ENCODE results near the gene MNT. TPM values are rescaled to one million over a fixed set of nuclear protein-coding genes. Genes with fewer than 3 reads are reported as not detected.

Gene MNT
- total and polyA plus RNA-seq, 2 donors: 2.4 to 9.8 TPM

DNA sequence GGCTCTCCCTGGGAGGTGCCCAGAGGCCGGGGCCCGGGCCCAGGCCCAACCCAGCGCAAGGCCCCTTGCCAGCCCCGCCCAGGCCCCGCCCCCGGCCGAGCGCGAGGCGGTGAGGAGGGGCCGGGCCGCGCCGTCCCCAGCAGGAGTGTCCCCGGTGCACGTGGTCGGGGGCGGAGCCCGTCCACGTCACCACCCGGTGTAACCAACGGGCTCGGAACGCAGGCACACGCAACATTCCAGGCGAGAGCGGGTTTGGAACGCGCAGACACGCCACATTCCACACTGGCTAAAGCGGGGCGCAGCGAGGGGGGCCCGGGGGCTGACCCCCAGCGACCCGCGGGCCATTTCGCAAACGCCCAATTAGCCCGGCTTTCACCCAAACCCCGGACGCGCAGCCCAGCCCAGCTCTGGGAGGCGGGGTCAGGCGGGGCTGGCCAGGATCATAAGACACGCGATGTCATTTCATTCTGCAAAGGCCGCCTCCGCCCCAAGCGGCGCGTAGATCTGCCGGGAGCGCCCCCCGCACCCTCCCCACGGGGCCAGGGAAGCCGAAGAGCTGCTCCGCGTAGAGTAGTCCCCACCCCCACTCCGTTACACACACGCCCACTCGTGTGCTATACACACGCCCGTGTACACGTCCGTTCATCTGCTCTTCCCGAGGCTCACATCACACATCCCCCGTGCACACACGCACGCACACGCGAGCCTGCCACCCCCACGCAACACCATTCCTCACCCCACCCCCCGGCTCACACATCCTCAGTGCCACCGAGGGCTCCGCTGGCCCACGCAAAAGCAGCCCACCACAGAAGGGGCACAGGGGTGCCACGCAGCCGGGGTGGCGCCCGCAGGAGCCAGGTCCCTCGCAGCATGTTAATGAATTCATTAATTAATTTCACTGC lies 1.0 kb downstream of the MNT start:
- no peaks in the 10 kb centered on the region for H3K36me3 ChIP-seq (ENCODE audit: control insufficient read depth in 2 of 2, insufficient read depth in 2 of 2, low read length in 1 of 2)
- peak overlapping the region; percentile 94 to 98 for H3K27ac ChIP-seq (ENCODE audit: low read depth in 1 of 2, low read length in 1 of 2)
- peak in 8 of 9 donors; percentile 77 to 92 (median 83) for DNase-seq (ENCODE audit: low read depth in 6 of 9, low spot score in 9 of 9)
- H3K4me1 ChIP-seq (ENCODE audit: control insufficient read depth in 2 of 2, insufficient read depth in 2 of 2, low read length in 2 of 2): peaks cover 28 to 64% of the 10 kb centered on the region in 2 donors
- peak overlapping the region; percentile 78 to 79 for H3K4me3 ChIP-seq (ENCODE audit: low read length in 2 of 2)
- H3K9me3 ChIP-seq (ENCODE audit: control insufficient read depth in 2 of 2, insufficient read depth in 1 of 2, low read length in 1 of 2): peaks cover 2 to 8% of the 10 kb centered on the region in 2 donors
- H3K27me3 ChIP-seq (ENCODE audit: control insufficient read depth in 2 of 2, insufficient read depth in 1 of 2, low read length in 1 of 2): peaks cover 0 to 2% of the 10 kb centered on the region in 2 donors
- under 1% methylated on average over 82 of the region's 82 CpGs for WGBS

GRCh38 chr17:2398655-2399571 lies 1.9 kb downstream of the MNT start:
- Histone ChIP-seq H3K4me3 (ENCODE audit: low read length in 2 of 2) (peak overlapping the region; percentile 78 to 79), H3K9me3 (ENCODE audit: control insufficient read depth in 2 of 2, insufficient read depth in 1 of 2, low read length in 1 of 2) (peaks cover 2 to 8% of the 10 kb centered on the region in 2 donors), H3K4me1 (ENCODE audit: control insufficient read depth in 2 of 2, insufficient read depth in 2 of 2, low read length in 2 of 2) (peaks cover 34 to 73% of the 10 kb centered on the region in 2 donors), H3K27ac (ENCODE audit: low read depth in 1 of 2, low read length in 1 of 2) (peak overlapping the region; percentile 77 to 98), H3K27me3 (ENCODE audit: control insufficient read depth in 2 of 2, insufficient read depth in 1 of 2, low read length in 1 of 2) (peaks cover 0 to 2% of the 10 kb centered on the region in 2 donors), H3K36me3 (ENCODE audit: control insufficient read depth in 2 of 2, insufficient read depth in 2 of 2, low read length in 1 of 2) (no peaks in the 10 kb centered on the region)
- peak in 4 of 9 donors; percentile 48 to 74 (median 54) for DNase-seq (ENCODE audit: low read depth in 6 of 9, low spot score in 9 of 9)
- 19% methylated on average over 55 of the region's 55 CpGs for WGBS

- no peaks in the 10 kb centered on the region for H3K36me3 ChIP-seq (ENCODE audit: control insufficient read depth in 2 of 2, insufficient read depth in 2 of 2, low read length in 1 of 2)
- peaks cover 2 to 8% of the 10 kb centered on the region in 2 donors for H3K9me3 ChIP-seq (ENCODE audit: control insufficient read depth in 2 of 2, insufficient read depth in 1 of 2, low read length in 1 of 2)
- no peak overlapping the region for H3K27ac ChIP-seq (ENCODE audit: low read depth in 1 of 2, low read length in 1 of 2)
- H3K4me3 ChIP-seq (ENCODE audit: low read length in 2 of 2): no peak overlapping the region
- DNase-seq (ENCODE audit: low read depth in 6 of 9, low spot score in 9 of 9): no peak
- H3K4me1 ChIP-seq (ENCODE audit: control insufficient read depth in 2 of 2, insufficient read depth in 2 of 2, low read length in 2 of 2): peaks cover 34 to 73% of the 10 kb centered on the region in 2 donors
- H3K27me3 ChIP-seq (ENCODE audit: control insufficient read depth in 2 of 2, insufficient read depth in 1 of 2, low read length in 1 of 2): peaks cover 0 to 2% of the 10 kb centered on the region in 2 donors
- 95% methylated on average over 10 of the region's 10 CpGs for WGBS
Observed at GRCh38 chr17:2398182-2398581, 2.7 kb downstream of the MNT start.

GRCh38 chr17:2397247-2398171 lies 3.4 kb downstream of the MNT start:
- peaks cover 2 to 8% of the 10 kb centered on the region in 2 donors for H3K9me3 ChIP-seq (ENCODE audit: control insufficient read depth in 2 of 2, insufficient read depth in 1 of 2, low read length in 1 of 2)
- H3K4me3 ChIP-seq (ENCODE audit: low read length in 2 of 2): no peak overlapping the region
- peak overlapping the region; percentile 26 to 82 for H3K27ac ChIP-seq (ENCODE audit: low read depth in 1 of 2, low read length in 1 of 2)
- DNase-seq (ENCODE audit: low read depth in 6 of 9, low spot score in 9 of 9): no peak
- peaks cover 0 to 2% of the 10 kb centered on the region in 2 donors for H3K27me3 ChIP-seq (ENCODE audit: control insufficient read depth in 2 of 2, insufficient read depth in 1 of 2, low read length in 1 of 2)
- peaks cover 32 to 68% of the 10 kb centered on the region in 2 donors for H3K4me1 ChIP-seq (ENCODE audit: control insufficient read depth in 2 of 2, insufficient read depth in 2 of 2, low read length in 2 of 2)
- no peaks in the 10 kb centered on the region for H3K36me3 ChIP-seq (ENCODE audit: control insufficient read depth in 2 of 2, insufficient read depth in 2 of 2, low read length in 1 of 2)
- WGBS: 73% methylated on average over 12 of the region's 12 CpGs

- peaks cover 0 to 2% of the 10 kb centered on the region in 2 donors for H3K27me3 ChIP-seq (ENCODE audit: control insufficient read depth in 2 of 2, insufficient read depth in 1 of 2, low read length in 1 of 2)
- no peaks in the 10 kb centered on the region for H3K36me3 ChIP-seq (ENCODE audit: control insufficient read depth in 2 of 2, insufficient read depth in 2 of 2, low read length in 1 of 2)
- 9% methylated on average over 34 of the region's 34 CpGs for WGBS
- peaks cover 33 to 70% of the 10 kb centered on the region in 2 donors for H3K4me1 ChIP-seq (ENCODE audit: control insufficient read depth in 2 of 2, insufficient read depth in 2 of 2, low read length in 2 of 2)
- H3K27ac ChIP-seq (ENCODE audit: low read depth in 1 of 2, low read length in 1 of 2): peak overlapping the region; percentile 70 to 82
- peak in 3 of 9 donors; percentile 32 to 63 (median 37) for DNase-seq (ENCODE audit: low read depth in 6 of 9, low spot score in 9 of 9)
- peaks cover 2 to 8% of the 10 kb centered on the region in 2 donors for H3K9me3 ChIP-seq (ENCODE audit: control insufficient read depth in 2 of 2, insufficient read depth in 1 of 2, low read length in 1 of 2)
- peak overlapping the region; percentile 6 to 7 for H3K4me3 ChIP-seq (ENCODE audit: low read length in 2 of 2)
Observed at GRCh38 chr17:2396568-2397246, 4.2 kb downstream of the MNT start.

GRCh38 chr17:2396192-2396567 lies 4.7 kb downstream of the MNT start:
- peaks cover 2 to 8% of the 10 kb centered on the region in 2 donors for H3K9me3 ChIP-seq (ENCODE audit: control insufficient read depth in 2 of 2, insufficient read depth in 1 of 2, low read length in 1 of 2)
- peaks cover 35 to 70% of the 10 kb centered on the region in 2 donors for H3K4me1 ChIP-seq (ENCODE audit: control insufficient read depth in 2 of 2, insufficient read depth in 2 of 2, low read length in 2 of 2)
- peaks cover 0 to 2% of the 10 kb centered on the region in 2 donors for H3K27me3 ChIP-seq (ENCODE audit: control insufficient read depth in 2 of 2, insufficient read depth in 1 of 2, low read length in 1 of 2)
- no peaks in the 10 kb centered on the region for H3K36me3 ChIP-seq (ENCODE audit: control insufficient read depth in 2 of 2, insufficient read depth in 2 of 2, low read length in 1 of 2)
- peak overlapping the region in 1 of 2 donors; percentile 6 for H3K4me3 ChIP-seq (ENCODE audit: low read length in 2 of 2)
- DNase-seq (ENCODE audit: low read depth in 6 of 9, low spot score in 9 of 9): no peak
- 74% methylated on average over 7 of the region's 7 CpGs for whole genome bisulfite sequencing
- peak overlapping the region; percentile 68 to 70 for H3K27ac ChIP-seq (ENCODE audit: low read depth in 1 of 2, low read length in 1 of 2)

DNA sequence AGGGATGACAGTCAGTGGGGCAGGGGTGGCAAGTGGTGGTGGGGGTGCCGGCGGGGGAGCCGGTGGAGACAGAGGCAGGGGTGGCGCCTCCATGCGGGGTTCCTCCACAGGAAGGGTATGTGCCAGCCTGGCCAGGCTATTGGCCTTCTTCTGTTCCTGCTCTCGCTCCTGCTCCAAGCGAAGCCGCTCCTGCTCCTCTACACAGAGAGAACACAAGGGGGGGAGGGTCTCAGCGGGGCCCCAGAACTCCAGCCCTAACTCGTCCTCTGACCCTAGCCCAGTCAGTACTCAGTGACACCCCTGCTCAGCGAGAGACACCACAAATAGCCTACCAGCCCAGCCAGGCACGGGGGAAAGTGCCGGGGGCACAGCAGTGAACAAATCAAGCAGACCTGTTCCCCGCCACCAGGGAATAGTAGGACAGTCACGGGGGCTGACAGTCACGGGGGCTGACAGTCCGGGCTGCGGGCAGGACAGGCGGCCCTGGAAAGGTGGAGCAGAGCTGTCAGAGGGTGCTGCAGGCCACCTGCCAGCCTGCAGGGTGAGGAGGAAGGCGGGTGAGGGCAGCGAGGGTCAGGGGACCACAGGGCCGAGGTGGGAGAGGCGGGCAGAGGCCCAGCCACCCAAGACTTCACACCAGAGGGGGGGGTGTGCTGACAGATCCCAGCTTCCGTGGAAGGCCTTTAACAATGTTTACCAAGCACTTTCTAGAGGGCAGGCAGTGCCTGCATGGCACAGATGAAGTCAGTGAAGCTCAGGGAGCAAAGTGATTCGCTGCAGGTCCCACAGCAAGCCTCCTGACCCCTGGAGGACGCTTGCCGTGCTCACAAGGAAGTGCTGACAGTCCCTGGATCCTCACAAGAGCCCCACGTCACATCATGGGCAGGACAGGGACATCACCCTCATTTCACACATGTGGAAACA lies 5.3 kb downstream of the MNT start:
- DNase-seq (ENCODE audit: low read depth in 6 of 9, low spot score in 9 of 9): no peak
- no peaks in the 10 kb centered on the region for H3K36me3 ChIP-seq (ENCODE audit: control insufficient read depth in 2 of 2, insufficient read depth in 2 of 2, low read length in 1 of 2)
- peak overlapping the region in 1 of 2 donors; percentile 54 for H3K27ac ChIP-seq (ENCODE audit: low read depth in 1 of 2, low read length in 1 of 2)
- peaks cover 0 to 2% of the 10 kb centered on the region in 2 donors for H3K27me3 ChIP-seq (ENCODE audit: control insufficient read depth in 2 of 2, insufficient read depth in 1 of 2, low read length in 1 of 2)
- WGBS: 95% methylated on average over 28 of the region's 28 CpGs
- peaks cover 0 to 8% of the 10 kb centered on the region in 2 donors for H3K9me3 ChIP-seq (ENCODE audit: control insufficient read depth in 2 of 2, insufficient read depth in 1 of 2, low read length in 1 of 2)
- H3K4me3 ChIP-seq (ENCODE audit: low read length in 2 of 2): no peak overlapping the region
- peaks cover 37 to 74% of the 10 kb centered on the region in 2 donors for H3K4me1 ChIP-seq (ENCODE audit: control insufficient read depth in 2 of 2, insufficient read depth in 2 of 2, low read length in 2 of 2)

Data from thymus (tissue), 11 donors.